AG20443 (cell line): Measurements from ENCODE around the gene DDAH1.

Experiments
- DNase-seq: peaks from one replicate; pipeline ENCODE4 v3.0.0; 2012; ENCODE audit warnings: low spot score, mixed read lengths

The DDAH1 gene

GRCh38 chr1:85440612-85441011 is 24.3 kb downstream of the DDAH1 start:
- no peak for DNase-seq

- DNase-seq: no peak
These were observed 26.6 kb downstream of the DDAH1 start for GRCh38 chr1:85438353-85438752.

- no peak for DNase-seq
These were observed 27.8 kb downstream of the DDAH1 start for GRCh38 chr1:85437139-85437538.

GRCh38 chr1:85433096-85433495 is 31.9 kb downstream of the DDAH1 start:
- no peak for DNase-seq

GRCh38 chr1:85428471-85429089 is 36.4 kb downstream of the DDAH1 start:
- DNase-seq: no peak

GRCh38 chr1:85427849-85428248 is 37.1 kb downstream of the DDAH1 start:
- no peak for DNase-seq

GRCh38 chr1:85427331-85427730 is 37.6 kb downstream of the DDAH1 start:
- DNase-seq: no peak

- DNase-seq: no peak
These were observed 43.8 kb downstream of the DDAH1 start for GRCh38 chr1:85421179-85421578.

GRCh38 chr1:85420199-85420598 is 44.8 kb downstream of the DDAH1 start:
- DNase-seq: no peak

- DNase-seq: no peak
These were observed 47.1 kb downstream of the DDAH1 start for GRCh38 chr1:85417876-85418275.

- no peak for DNase-seq
These were observed 47.9 kb downstream of the DDAH1 start for GRCh38 chr1:85417017-85417416.

- DNase-seq: peak; percentile 44
These were observed 51.8 kb downstream of the DDAH1 start for GRCh38 chr1:85413169-85413568.

- DNase-seq: peak; percentile 16
These were observed 53.2 kb downstream of the DDAH1 start for GRCh38 chr1:85411567-85412305.

GRCh38 chr1:85409516-85409915 is 55.4 kb downstream of the DDAH1 start:
- DNase-seq: no peak

GRCh38 chr1:85407746-85408377 is 57.1 kb downstream of the DDAH1 start:
- no peak for DNase-seq

GRCh38 chr1:85406887-85407533 is 57.9 kb downstream of the DDAH1 start:
- DNase-seq: peak; percentile 82

- no peak for DNase-seq
These were observed 58.9 kb downstream of the DDAH1 start for GRCh38 chr1:85406081-85406480.

GRCh38 chr1:85404408-85404807 is 60.6 kb downstream of the DDAH1 start:
- no peak for DNase-seq

- DNase-seq: peak; percentile 18
These were observed 66.4 kb downstream of the DDAH1 start for GRCh38 chr1:85398391-85399064.

GRCh38 chr1:85397490-85398032 is 67.4 kb downstream of the DDAH1 start:
- no peak for DNase-seq

- DNase-seq: no peak
These were observed 68.8 kb downstream of the DDAH1 start for GRCh38 chr1:85396194-85396593.

GRCh38 chr1:85394130-85394529 is 70.8 kb downstream of the DDAH1 start:
- DNase-seq: no peak
